Adrenal gland (tissue), 5 donors: ENCODE data around the gene GTF2B.

Source experiments
- CTCF ChIP-seq, 6 experiments: fragments of 450-650 bp in 4 of 6; fragments of 200-600 bp in 2 of 6; sonication (generic) in 1 of 6; IDR thresholded peaks; 1 replicate in 5 of 6; 2 replicates in 1 of 6; pipeline versions ENCODE4 v1.5.1 to v1.8.0; 2016 to 2021; ENCODE audit warnings: antibody characterized with exemption in 6 of 6, mild to moderate bottlenecking in 2 of 6, moderate library complexity in 1 of 6
- POLR2A ChIP-seq, 2 donors: fragments of 450-650 bp; IDR thresholded peaks; one replicate each; pipeline ENCODE4 v1.6.1; 2017; ENCODE audit warnings: antibody characterized with exemption in 2 of 2, mild to moderate bottlenecking in 2 of 2, moderate library complexity in 1 of 2
- donor health status: DM: no; HTN: no; CAD: no.

GRCh38 chr1:88922214-88922613, 30.8 kb upstream of the GTF2B start:
- TF ChIP-seq CTCF (IDR thresholded peaks at IDR 0.05): no peak
- no peak for TF ChIP-seq POLR2A (IDR thresholded peaks at IDR 0.05)
